HepG2 (cell line): Measurements from ENCODE around the gene PPIG. TPM values are rescaled to one million over a fixed set of nuclear protein-coding genes. Genes with fewer than 3 reads are reported as not detected.

Experiments used
- ARID5B ChIP-seq: IDR thresholded peaks from 2 replicates; pipeline ENCODE4 v1.4.0; 2020; ENCODE audit warnings: mild to moderate bottlenecking, missing genetic modification reagents
- ATF5 ChIP-seq: sonication (generic); formaldehyde crosslinking; IDR thresholded peaks from 2 replicates; pipeline ENCODE4 v1.4.0; 2020; ENCODE audit warnings: mild to moderate bottlenecking, low read depth, missing genetic modification reagents
- HOXA5 ChIP-seq: sonication (generic); formaldehyde crosslinking; IDR thresholded peaks from 2 replicates; pipeline ENCODE4 v1.4.0; 2020; ENCODE audit warnings: missing genetic modification reagents
- KLF9 ChIP-seq: IDR thresholded peaks from 2 replicates; pipeline ENCODE4 v1.6.1; 2016; ENCODE audit warnings: low read depth
- MAFF ChIP-seq: IDR thresholded peaks from 2 replicates; pipeline ENCODE4 v1.6.1; 2011; ENCODE audit warnings: low read depth, low read length, improper control_type of control experiment
- MBNL3 ChIP-seq: fragments of 250-450 bp; sonication (Bioruptor Pico); conservative IDR thresholded peaks from 2 replicates; pipeline ENCODE4 v1.8.0; 2022; ENCODE audit warnings: mild to moderate bottlenecking, inconsistent platforms
- MTERF4 ChIP-seq: sonication (generic); formaldehyde crosslinking; IDR thresholded peaks from 2 replicates; pipeline ENCODE4 v1.8.0; 2023; ENCODE audit warnings: mild to moderate bottlenecking, missing genetic modification reagents
- NCOA5 ChIP-seq: sonication (generic); formaldehyde crosslinking; IDR thresholded peaks from 2 replicates; pipeline ENCODE4 v1.4.0; 2020; ENCODE audit warnings: missing genetic modification reagents
- ZBTB26 ChIP-seq: IDR thresholded peaks from 2 replicates; pipeline ENCODE4 v1.6.1; 2016; ENCODE audit warnings: missing compliant biosample characterization, missing genetic modification reagents, borderline replicate concordance
- ZBTB34 ChIP-seq: sonication (generic); formaldehyde crosslinking; IDR thresholded peaks from 2 replicates; pipeline ENCODE4 v1.8.0; 2022; ENCODE audit warnings: mild to moderate bottlenecking, missing genetic modification reagents
- ZBTB4 ChIP-seq: sonication (generic); formaldehyde crosslinking; IDR thresholded peaks from 2 replicates; pipeline ENCODE4 v1.4.0; 2020; ENCODE audit warnings: missing genetic modification reagents, mild to moderate bottlenecking, borderline replicate concordance
- ZNF101 ChIP-seq: sonication (generic); formaldehyde crosslinking; IDR thresholded peaks from 2 replicates; pipeline ENCODE4 v1.4.0; 2020; ENCODE audit warnings: mild to moderate bottlenecking, low read depth, missing genetic modification reagents, borderline replicate concordance
- ZNF230 ChIP-seq: sonication (generic); formaldehyde crosslinking; IDR thresholded peaks from 2 replicates; pipeline ENCODE4 v1.4.0; 2020; ENCODE audit warnings: mild to moderate bottlenecking, missing genetic modification reagents
- ZNF235 ChIP-seq: sonication (generic); formaldehyde crosslinking; IDR thresholded peaks from 2 replicates; pipeline ENCODE4 v1.8.1; 2023; ENCODE audit warnings: mild to moderate bottlenecking, missing genetic modification reagents, borderline replicate concordance
- ZNF335 ChIP-seq: sonication (generic); formaldehyde crosslinking; IDR thresholded peaks from 2 replicates; pipeline ENCODE4 v1.4.0; 2020; ENCODE audit warnings: missing genetic modification reagents
- ZNF367 ChIP-seq: sonication (generic); formaldehyde crosslinking; IDR thresholded peaks from 2 replicates; pipeline ENCODE4 v1.4.0; 2020; ENCODE audit warnings: missing genetic modification reagents, borderline replicate concordance
- polyA plus RNA-seq, 8 experiments: library from polyadenylated mRNA; depleted of rRNA in 3 of 8; stranded (reverse) in 7 of 8; unstranded in 1 of 8; fragments of >200 nt; fragmentation: Illumina TruSeq in 4 of 8; extraction: Trizol in 4 of 8; gene quantifications; 2 replicates each; pipeline versions ENCODE4 v1.2.1 to v1.2.3, GENCODE V29; 2011 to 2016; ENCODE audit warnings: low read depth in 4 of 8, missing spikeins in 1 of 8, mixed read lengths in 1 of 8; ENCODE audit not compliant: insufficient read depth in 1 of 8
- total RNA-seq, 5 experiments: library from RNA; depleted of rRNA; stranded (reverse); fragments of >200 nt; fragmentation: Illumina TruSeq; extraction: Trizol; gene quantifications; 2 replicates each; pipeline ENCODE4 v1.2.3, GENCODE V29; 2016; ENCODE audit warnings: low read depth in 1 of 5

The PPIG gene
- total and polyA plus RNA-seq, 2 of the 13 experiments (the other 11 are each of a cell fraction or from before 2014, with no cell fraction given): 31.3 to 81.0 TPM

GRCh38 chr2:169573160-169573973, 10.8 kb upstream of the PPIG start, which contains the start of gene FASTKD1 (continued):
- TF ChIP-seq ZBTB34 (CRISPR knock-in tag) (0 out of 2 replicates have a peak, but pooled peaks have one; percentile 23), NCOA5 (CRISPR knock-in tag) (no peak), MTERF4 (CRISPR knock-in tag) (no peak), ZBTB26 (CRISPR knock-in tag) (peak; percentile 57), ATF5 (CRISPR knock-in tag) (no peak), ZBTB4 (CRISPR knock-in tag) (no peak), KLF9 (peak; percentile 47; the same call in 1 of the 2 replicates), ARID5B (CRISPR knock-in tag) (peak; percentile 96), ZNF335 (CRISPR knock-in tag) (peak; percentile 95), ZNF235 (CRISPR knock-in tag) (no peak), ZNF101 (CRISPR knock-in tag) (no peak), MBNL3 (CRISPR knock-in tag) (no peak), ZNF367 (CRISPR knock-in tag) (0 out of 2 replicates have a peak, but pooled peaks have one; percentile 54), ZNF230 (0 out of 2 replicates have a peak, but pooled peaks have one; percentile 36), MAFF (peak; percentile 40; the same call in 1 of the 2 replicates), HOXA5 (peak; percentile 88; the same call in 1 of the 2 replicates)
